Transverse colon (tissue), 4 donors: Measurements from ENCODE around the gene EMP3. TPM values are rescaled to one million over a fixed set of nuclear protein-coding genes. Genes with fewer than 3 reads are reported as not detected.

Source experiments
- DNase-seq: peaks from one replicate; pipeline ENCODE4 v3.0.0-alpha.2; 2019
- H3K27ac ChIP-seq, 4 donors: fragments of 200-600 bp; sonication (generic); 2 replicates each; pipeline ENCODE4 v1.5.1; 2016 to 2018; ENCODE audit warnings: inconsistent platforms in 4 of 4
- H3K27me3 ChIP-seq: fragments of 200-600 bp; sonication (generic); 2 replicates; pipeline ENCODE4 v1.5.1; 2017; ENCODE audit warnings: inconsistent platforms
- H3K36me3 ChIP-seq, 4 donors: fragments of 200-600 bp; sonication (generic); 2 replicates each; pipeline ENCODE4 v1.5.1; 2017 to 2019; ENCODE audit warnings: inconsistent platforms in 4 of 4
- H3K4me1 ChIP-seq, 4 donors: fragments of 200-600 bp; sonication (generic); 2 replicates each; pipeline ENCODE4 v1.5.1; 2017 to 2020; ENCODE audit warnings: inconsistent platforms in 4 of 4
- H3K4me3 ChIP-seq, 4 donors: fragments of 200-600 bp; sonication (generic); 1 replicate in 1 of 4; 2 replicates in 3 of 4; pipeline versions ENCODE4 v1.5.1 to v1.6.1; 2017 to 2019; ENCODE audit warnings: inconsistent platforms in 4 of 4
- H3K9me3 ChIP-seq, 2 donors: fragments of 200-600 bp; sonication (generic); 2 replicates each; pipeline ENCODE4 v1.5.1; 2017 to 2019; ENCODE audit warnings: inconsistent platforms in 2 of 2
- EP300 ChIP-seq: sonication (generic); formaldehyde crosslinking; IDR thresholded peaks from one replicate; pipeline ENCODE4 v1.6.1; 2017; ENCODE audit warnings: antibody characterized with exemption, low read depth
- POLR2A ChIP-seq: fragments of 450-650 bp; IDR thresholded peaks from one replicate; pipeline ENCODE4 v1.6.1; 2016; ENCODE audit warnings: antibody characterized with exemption, mild to moderate bottlenecking, moderate library complexity
- POLR2AphosphoS5 ChIP-seq, 3 donors: sonication (generic); formaldehyde crosslinking; IDR thresholded peaks; one replicate each; pipeline ENCODE4 v1.6.1; 2016; ENCODE audit warnings: antibody characterized with exemption in 3 of 3
- WGBS, 2 donors: methylation state at CpG; one replicate each; pipeline ENCODE4 v1.1.5; 2018; ENCODE audit warnings: low coverage in 1 of 2; 5-methylcytosine and 5-hydroxymethylcytosine counted together
- in situ Hi-C, 4 donors: fragments of 200-750 bp; cut with MboI; loops; one replicate each; pipeline versions ENCODE4 v1.15.0 to v1.15.1; 2017; ENCODE audit warnings: low sequenced_read_pairs in 3 of 4, low pct_ligation_motif_present in 1 of 4, low pct_unique_long_range_greater_than_20kb in 1 of 4
- intact Hi-C: fragments of 100-400 bp; cut with DNase I; formaldehyde crosslinking; loops from one replicate; pipeline ENCODE4 v1.15.1; 2023; ENCODE audit warnings: low total_unique reads
- total RNA-seq, 4 donors: library from RNA; depleted of rRNA; stranded (reverse); fragments of >200 nt; gene quantifications; one replicate each; pipeline ENCODE4 v1.1.0, GENCODE V29; 2016
- TF ChIP-seq, protein P1 (sequence below), 5 experiments: fragments of 200-600 bp in 3 of 5; fragments of 450-650 bp in 2 of 5; sonication (generic) in 3 of 5; IDR thresholded peaks; 1 replicate in 2 of 5; 2 replicates in 3 of 5; pipeline ENCODE4 v1.5.1; 2016 to 2017; ENCODE audit warnings: antibody characterized with exemption in 5 of 5, inconsistent platforms in 3 of 5, mild to moderate bottlenecking in 2 of 5, moderate library complexity in 1 of 5

Gene EMP3
- total RNA-seq, 4 donors from 2014 or later = 5.2 to 14.3 (median 12.0) TPM

- TF ChIP-seq POLR2A = no peak
- TF ChIP-seq EP300 = no peak
- TF ChIP-seq, protein P1, sequence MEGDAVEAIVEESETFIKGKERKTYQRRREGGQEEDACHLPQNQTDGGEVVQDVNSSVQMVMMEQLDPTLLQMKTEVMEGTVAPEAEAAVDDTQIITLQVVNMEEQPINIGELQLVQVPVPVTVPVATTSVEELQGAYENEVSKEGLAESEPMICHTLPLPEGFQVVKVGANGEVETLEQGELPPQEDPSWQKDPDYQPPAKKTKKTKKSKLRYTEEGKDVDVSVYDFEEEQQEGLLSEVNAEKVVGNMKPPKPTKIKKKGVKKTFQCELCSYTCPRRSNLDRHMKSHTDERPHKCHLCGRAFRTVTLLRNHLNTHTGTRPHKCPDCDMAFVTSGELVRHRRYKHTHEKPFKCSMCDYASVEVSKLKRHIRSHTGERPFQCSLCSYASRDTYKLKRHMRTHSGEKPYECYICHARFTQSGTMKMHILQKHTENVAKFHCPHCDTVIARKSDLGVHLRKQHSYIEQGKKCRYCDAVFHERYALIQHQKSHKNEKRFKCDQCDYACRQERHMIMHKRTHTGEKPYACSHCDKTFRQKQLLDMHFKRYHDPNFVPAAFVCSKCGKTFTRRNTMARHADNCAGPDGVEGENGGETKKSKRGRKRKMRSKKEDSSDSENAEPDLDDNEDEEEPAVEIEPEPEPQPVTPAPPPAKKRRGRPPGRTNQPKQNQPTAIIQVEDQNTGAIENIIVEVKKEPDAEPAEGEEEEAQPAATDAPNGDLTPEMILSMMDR (IDR thresholded peaks at IDR 0.05) = no peak
- no peak for TF ChIP-seq POLR2AphosphoS5 (IDR thresholded peaks at IDR 0.05)
- Histone ChIP-seq H3K27ac (no peak overlapping the region), H3K9me3 (no peaks in the 10 kb centered on the region), H3K4me3 (no peak overlapping the region), H3K36me3 (no peaks in the 10 kb centered on the region), H3K27me3 (no peaks in the 10 kb centered on the region), H3K4me1 (peaks cover 0 to 25% (median 10%) of the 10 kb centered on the region in 4 donors)
- in situ Hi-C loops = no loop called here
- intact Hi-C loops = no loop called here
- WGBS, 2 donors = 14 to 43% methylated on average over 1 to 4 of the region's 4 CpGs
- DNase-seq = peak; percentile 56
These were observed 47.6 kb downstream of the EMP3 start for GRCh38 chr19:48372904-48373303.

- 91% methylated on average over 11 of the region's 11 CpGs; no CpG with 5 or more reads in 1 of the 2 donors for WGBS, 2 donors
- TF ChIP-seq EP300 = no peak
- TF ChIP-seq, protein P1 (IDR thresholded peaks at IDR 0.05) = no peak
- TF ChIP-seq POLR2A = no peak
- TF ChIP-seq POLR2AphosphoS5 (IDR thresholded peaks at IDR 0.05) = no peak
- Histone ChIP-seq H3K4me1 (peaks cover 0 to 18% (median 8%) of the 10 kb centered on the region in 4 donors), H3K27ac (no peak overlapping the region), H3K4me3 (no peak overlapping the region), H3K27me3 (no peaks in the 10 kb centered on the region), H3K9me3 (no peaks in the 10 kb centered on the region), H3K36me3 (no peaks in the 10 kb centered on the region)
- in situ Hi-C loops = no loop called here
- no peak for DNase-seq
- intact Hi-C loops = no loop called here
These were observed 48.2 kb downstream of the EMP3 start for GRCh38 chr19:48373567-48373966.

- H3K27ac ChIP-seq = no peak overlapping the region
- H3K4me1 ChIP-seq = peaks cover 0 to 10% (median 2%) of the 10 kb centered on the region in 4 donors
- no peaks in the 10 kb centered on the region for H3K27me3 ChIP-seq
- H3K9me3 ChIP-seq = no peaks in the 10 kb centered on the region
- no peak for DNase-seq
- in situ Hi-C loops (no loop called here), intact Hi-C loops (no loop called here)
- 84 to 94% methylated on average over 3 to 10 of the region's 10 CpGs for WGBS, 2 donors
- TF ChIP-seq POLR2A (no peak), POLR2AphosphoS5 (IDR thresholded peaks at IDR 0.05) (no peak), EP300 (no peak)
- TF ChIP-seq, protein P1 (IDR thresholded peaks at IDR 0.05) = no peak
- H3K4me3 ChIP-seq = no peak overlapping the region
- peaks cover 0 to 7% (median 2%) of the 10 kb centered on the region in 4 donors for H3K36me3 ChIP-seq
These were observed 52.8 kb downstream of the EMP3 start for GRCh38 chr19:48378194-48378570.

- Histone ChIP-seq H3K4me3 (no peak overlapping the region), H3K9me3 (no peaks in the 10 kb centered on the region), H3K27me3 (no peaks in the 10 kb centered on the region), H3K27ac (peak overlapping the region; percentile 48 to 71 (median 56)), H3K4me1 (peaks cover 0 to 10% (median 2%) of the 10 kb centered on the region in 4 donors), H3K36me3 (peaks cover 0 to 16% (median 7%) of the 10 kb centered on the region in 4 donors)
- intact Hi-C loops = no loop called here
- TF ChIP-seq, protein P1 (IDR thresholded peaks at IDR 0.05) = no peak
- peak; percentile 53 for TF ChIP-seq POLR2A
- TF ChIP-seq EP300 = no peak
- peak in 2 of 3 donors; percentile 45 to 69 for TF ChIP-seq POLR2AphosphoS5 (IDR thresholded peaks at IDR 0.05)
- 0 to 48% methylated on average over 1 to 5 of the region's 5 CpGs for WGBS, 2 donors
- DNase-seq = no peak
- in situ Hi-C loops = no loop called here
These were observed 53.7 kb downstream of the EMP3 start for GRCh38 chr19:48379058-48379457.

Other genes with a start within 250 kb of the EMP3 start
- gene PLA2G4C, start 214.7 kb upstream of the EMP3 start, total RNA-seq = 1 to 10 TPM; 1.2 to 9.5 (median 8.3) TPM
- gene LIG1, start 155.2 kb upstream of the EMP3 start, total RNA-seq = 10 to 100 TPM; 14.3 to 71.4 (median 26.8) TPM
- 10 to 100 TPM in 1 of 4 donors, 1 to 10 TPM in 3; 3.3 to 24.7 (median 5.2) TPM for gene ZSWIM9, start 154.9 kb upstream of the EMP3 start, total RNA-seq
- 10 to 100 TPM; 13.1 to 48.4 (median 29.4) TPM for gene CARD8, start 69.6 kb upstream of the EMP3 start, total RNA-seq
- not detected for gene ZNF114, start 55.5 kb upstream of the EMP3 start, total RNA-seq
- 10 to 100 TPM in 3 of 4 donors, 1 to 10 TPM in 1; 9.1 to 27.7 (median 15.2) TPM for gene TMEM143, start 38.4 kb downstream of the EMP3 start, total RNA-seq
- not detected for gene SYNGR4, start 38.8 kb downstream of the EMP3 start, total RNA-seq
- 100 to 1,000 TPM in 3 of 4 donors, 10 to 100 TPM in 1; 80.6 to 146 (median 120) TPM for gene KDELR1, start 66.0 kb downstream of the EMP3 start, total RNA-seq
- gene GRIN2D, start 68.1 kb downstream of the EMP3 start, total RNA-seq = 1 to 10 TPM in 1 of 4 donors, under 1 TPM in 2, not detected in 1; 0.32 to 3.8 (median 0.41) TPM
- 10 to 100 TPM in 3 of 4 donors, 1 to 10 TPM in 1; 9.4 to 49.7 (median 13.6) TPM for gene GRWD1, start 120.4 kb downstream of the EMP3 start, total RNA-seq
- under 1 TPM in 2 of 4 donors, not detected in 2; 0.41 to 0.64 TPM for gene KCNJ14, start 130.0 kb downstream of the EMP3 start, total RNA-seq
- gene CYTH2, start 143.8 kb downstream of the EMP3 start, total RNA-seq = 100 to 1,000 TPM in 2 of 4 donors, 10 to 100 TPM in 2; 61.1 to 410 (median 171) TPM
- 1 to 10 TPM in 2 of 4 donors, under 1 TPM in 1, not detected in 1; 0.68 to 2.4 (median 1.1) TPM for gene LMTK3, start 186.3 kb downstream of the EMP3 start, total RNA-seq
- under 1 TPM in 2 of 4 donors, not detected in 2; 0.32 to 0.41 TPM for gene SULT2B1, start 226.6 kb downstream of the EMP3 start, total RNA-seq